ENCODE measurements around the gene GATD1.
A peak's percentile ranks its signal among the peaks of the same experiment; 100 is the strongest.

Gene GATD1

DNA sequence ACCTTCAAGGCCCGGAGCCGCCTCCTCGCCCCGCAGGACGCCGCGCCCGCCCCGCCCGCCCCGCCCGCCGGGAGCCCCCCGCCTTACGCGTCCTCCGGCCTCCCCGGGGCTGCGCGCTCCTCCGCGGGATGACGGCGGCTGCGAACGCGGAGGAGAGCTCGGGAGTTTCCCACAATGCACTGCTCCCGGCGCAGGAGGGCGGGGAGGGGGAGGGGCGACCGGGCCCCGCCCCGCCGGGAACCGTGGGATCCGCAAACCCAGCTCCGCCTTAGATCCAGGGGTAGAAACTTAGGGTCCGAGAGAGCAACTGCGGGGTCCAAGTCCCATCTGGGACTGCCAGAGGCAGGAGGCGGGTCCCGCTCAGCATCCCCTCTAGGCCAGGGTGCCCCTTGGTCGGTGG is 12.7 kb upstream of the GATD1 start, which contains the start of gene CEND1:
TSS of gene CEND1 (minus strand) at position 148 of the 400 bp plus-strand sequence. CDS start 1,514 bp downstream, outside the sequence.
- TF ChIP-seq, protein P1, sequence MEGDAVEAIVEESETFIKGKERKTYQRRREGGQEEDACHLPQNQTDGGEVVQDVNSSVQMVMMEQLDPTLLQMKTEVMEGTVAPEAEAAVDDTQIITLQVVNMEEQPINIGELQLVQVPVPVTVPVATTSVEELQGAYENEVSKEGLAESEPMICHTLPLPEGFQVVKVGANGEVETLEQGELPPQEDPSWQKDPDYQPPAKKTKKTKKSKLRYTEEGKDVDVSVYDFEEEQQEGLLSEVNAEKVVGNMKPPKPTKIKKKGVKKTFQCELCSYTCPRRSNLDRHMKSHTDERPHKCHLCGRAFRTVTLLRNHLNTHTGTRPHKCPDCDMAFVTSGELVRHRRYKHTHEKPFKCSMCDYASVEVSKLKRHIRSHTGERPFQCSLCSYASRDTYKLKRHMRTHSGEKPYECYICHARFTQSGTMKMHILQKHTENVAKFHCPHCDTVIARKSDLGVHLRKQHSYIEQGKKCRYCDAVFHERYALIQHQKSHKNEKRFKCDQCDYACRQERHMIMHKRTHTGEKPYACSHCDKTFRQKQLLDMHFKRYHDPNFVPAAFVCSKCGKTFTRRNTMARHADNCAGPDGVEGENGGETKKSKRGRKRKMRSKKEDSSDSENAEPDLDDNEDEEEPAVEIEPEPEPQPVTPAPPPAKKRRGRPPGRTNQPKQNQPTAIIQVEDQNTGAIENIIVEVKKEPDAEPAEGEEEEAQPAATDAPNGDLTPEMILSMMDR (conservative IDR thresholded peaks at IDR 0.05; ENCODE audit: low read depth, low read length) = no peak
- DNase-seq (ENCODE audit: low read depth) = no peak
- peak within 1 kb of the TSS; percentile 44 for H3K4me3 ChIP-seq (ENCODE audit: low read length)

DNA sequence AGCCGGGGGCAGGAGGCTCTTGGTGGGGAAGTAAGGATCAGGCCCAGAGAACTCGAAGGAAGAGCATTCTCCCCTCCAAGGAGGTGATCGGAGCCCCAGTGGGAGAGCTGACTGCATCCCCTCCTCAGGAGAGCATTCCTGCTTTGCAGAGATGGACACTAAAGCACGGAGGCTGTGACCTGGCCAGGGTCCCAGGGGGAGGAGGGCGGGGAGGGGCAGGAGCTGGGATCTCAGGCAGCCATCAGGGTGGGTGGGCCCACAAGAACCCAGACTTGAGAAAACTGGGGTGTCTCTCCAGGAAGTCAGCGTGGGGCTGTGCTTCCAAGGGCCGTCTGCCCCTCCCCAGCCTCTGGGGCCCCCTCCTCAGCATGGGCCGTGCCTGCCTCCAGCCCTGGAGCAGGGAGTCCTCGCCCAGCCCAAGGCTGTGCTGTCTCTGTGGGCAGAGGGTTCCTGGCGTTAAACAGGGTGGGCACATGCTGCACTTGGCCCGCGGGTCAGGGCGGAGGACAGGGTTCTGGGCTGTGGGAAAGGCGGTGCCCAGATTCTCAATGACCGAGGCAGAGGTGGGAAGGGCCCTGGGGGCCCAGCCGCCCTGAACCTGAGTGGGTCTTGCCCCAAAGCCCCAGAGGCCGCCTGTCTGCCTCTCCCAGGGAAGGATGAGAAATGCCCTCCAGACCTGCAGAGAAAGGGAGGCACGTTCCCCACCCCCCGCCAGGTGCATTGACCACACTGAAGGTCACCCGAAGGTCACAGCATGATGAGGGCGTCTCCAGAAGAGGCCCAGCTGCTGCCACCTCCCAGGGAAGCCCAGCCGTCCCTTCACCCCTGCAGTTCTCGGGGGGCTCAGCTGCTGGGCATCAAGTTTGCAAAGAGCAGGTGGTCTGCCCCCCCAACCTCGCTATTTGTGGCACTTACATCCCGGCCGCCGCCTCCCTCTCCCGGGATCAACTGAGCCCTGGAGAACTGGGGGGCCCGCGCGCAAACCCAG is 12.0 kb upstream of the GATD1 start:
- TF ChIP-seq, protein P1 (conservative IDR thresholded peaks at IDR 0.05; ENCODE audit: low read depth, low read length) = no peak
- no peak for DNase-seq (ENCODE audit: low read depth)
- H3K4me3 ChIP-seq (ENCODE audit: low read length) = peak overlapping the region; percentile 44

DNA sequence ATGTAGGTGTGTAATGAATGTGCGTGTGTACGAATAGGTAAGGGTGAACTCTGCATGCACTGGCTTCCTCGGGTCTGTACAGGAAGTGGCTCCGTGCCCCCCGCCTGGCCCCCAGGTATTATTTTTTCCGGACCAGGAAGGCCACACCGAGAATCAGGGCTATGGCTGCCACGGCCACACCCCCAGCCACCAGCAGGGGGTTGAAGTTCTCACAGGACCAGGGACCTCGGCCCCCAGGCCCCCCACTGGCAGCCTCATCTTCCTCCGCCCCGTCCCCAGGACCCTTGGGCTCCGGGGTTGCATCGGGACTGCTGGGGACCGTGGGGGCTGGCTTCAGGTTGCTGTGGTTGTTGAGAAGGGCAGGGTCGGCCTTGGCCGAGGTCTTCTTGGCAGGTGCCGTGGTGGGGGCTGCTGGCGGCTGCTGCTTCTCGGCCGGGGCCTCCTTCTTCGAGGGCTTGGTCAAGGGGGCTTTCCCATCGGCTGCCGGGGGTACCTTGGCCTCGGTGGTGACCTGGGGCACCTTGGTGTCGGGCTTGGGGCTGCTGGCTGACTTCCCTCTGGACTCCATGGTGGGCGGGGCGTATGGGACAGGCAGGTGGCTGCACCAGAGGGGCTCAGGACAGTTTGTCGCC is 10.8 kb upstream of the GATD1 start:
- no peak for DNase-seq (ENCODE audit: low read depth)
- no peak overlapping the region for H3K4me3 ChIP-seq (ENCODE audit: low read length)
- TF ChIP-seq, protein P1 (conservative IDR thresholded peaks at IDR 0.05; ENCODE audit: low read depth, low read length) = peak; percentile 4

DNA sequence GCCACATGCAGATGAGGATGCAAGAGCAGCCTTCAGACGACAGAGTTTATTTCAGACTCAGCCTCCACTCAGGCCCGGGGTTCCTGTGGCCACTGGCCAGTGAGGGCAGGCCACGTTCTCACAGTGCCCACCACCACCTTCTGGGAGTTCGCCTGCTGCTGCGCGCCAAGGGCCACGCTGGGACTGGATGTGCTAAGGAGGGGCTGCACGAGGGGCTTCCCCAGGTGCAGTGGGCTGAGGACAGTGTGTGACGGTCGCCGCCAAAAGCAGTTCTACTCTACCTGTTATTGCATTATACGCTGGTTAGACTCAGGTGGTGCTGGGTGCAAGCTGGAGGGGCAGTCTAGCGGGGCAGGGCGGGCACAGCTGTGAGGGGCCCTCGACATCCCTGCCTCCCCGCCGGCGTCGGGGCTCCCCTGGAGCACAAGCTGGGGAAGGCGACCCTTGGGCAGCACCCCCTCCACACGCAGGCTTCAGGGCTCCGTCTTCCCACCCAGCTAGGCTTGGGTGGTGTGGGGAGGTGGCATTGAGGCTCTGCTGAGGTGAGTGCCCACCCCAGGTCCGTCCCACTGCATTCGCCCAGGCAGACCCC is 9.9 kb upstream of the GATD1 start:
- no peak for DNase-seq (ENCODE audit: low read depth)
- TF ChIP-seq, protein P1 (conservative IDR thresholded peaks at IDR 0.05; ENCODE audit: low read depth, low read length) = no peak
- no peak overlapping the region for H3K4me3 ChIP-seq (ENCODE audit: low read length)

DNA sequence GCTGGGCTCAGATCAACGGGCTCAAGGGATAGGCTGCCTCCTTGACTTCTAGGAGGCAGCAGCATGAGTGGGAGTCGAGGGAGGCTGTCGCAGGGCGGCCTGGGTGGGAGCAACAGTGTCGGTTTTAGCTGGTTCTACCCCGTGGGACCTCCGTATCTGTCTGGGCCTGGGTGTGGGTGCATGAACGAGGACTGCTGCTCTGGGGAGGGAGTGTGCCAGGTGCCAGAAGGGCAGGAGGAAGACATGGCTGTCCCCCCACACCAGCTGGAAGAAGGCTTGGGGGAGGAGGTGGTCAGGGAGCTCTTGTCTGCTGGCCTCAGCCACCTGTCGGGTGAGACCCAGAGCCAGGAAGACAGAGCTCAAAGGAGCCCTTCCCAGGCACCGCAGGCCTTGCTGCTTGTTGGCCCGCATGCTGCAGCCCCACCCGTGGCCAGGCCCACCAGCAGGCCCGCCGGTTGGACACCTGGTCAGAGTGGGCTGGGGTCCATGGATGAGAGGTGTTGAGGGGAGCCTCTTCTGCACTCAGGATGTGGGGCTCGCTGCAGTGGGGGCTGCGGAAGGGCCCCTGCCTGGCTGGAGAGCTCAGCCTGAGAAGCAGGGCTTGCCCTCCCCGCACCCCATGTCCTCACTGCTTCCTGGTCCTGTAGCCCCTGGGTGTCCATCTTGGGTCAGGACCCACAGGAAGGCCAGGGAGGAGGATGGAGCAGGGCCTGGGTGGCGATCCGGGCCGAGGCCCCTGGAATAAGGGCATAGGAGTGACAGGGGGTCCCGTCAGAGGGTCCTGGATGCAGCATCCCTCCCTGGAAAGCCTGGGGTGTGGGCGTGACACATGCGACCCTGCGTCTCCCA is 9.2 kb upstream of the GATD1 start:
- DNase-seq (ENCODE audit: low read depth) = no peak
- TF ChIP-seq, protein P1 (conservative IDR thresholded peaks at IDR 0.05; ENCODE audit: low read depth, low read length) = no peak
- H3K4me3 ChIP-seq (ENCODE audit: low read length) = no peak overlapping the region

DNA sequence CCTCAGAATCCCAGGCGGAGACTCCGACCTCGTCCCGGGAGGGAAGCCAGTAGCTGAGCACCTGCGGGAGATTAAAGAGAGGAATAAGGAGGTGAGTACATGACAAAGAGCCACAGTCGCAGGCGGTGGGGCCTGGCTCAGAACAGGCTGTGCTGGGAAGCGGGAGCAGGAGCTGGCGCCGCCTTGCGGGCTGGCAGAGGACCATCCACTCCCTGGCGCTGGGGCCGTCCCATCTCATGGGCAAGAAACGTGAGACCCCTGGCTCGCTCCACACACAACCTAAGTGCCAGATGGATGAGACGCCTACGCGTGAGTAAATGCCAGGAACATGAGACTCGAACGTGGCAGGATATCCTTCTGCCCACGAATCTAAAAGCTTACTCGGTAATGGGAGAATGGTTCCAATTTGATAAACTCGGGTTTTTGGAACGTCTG is 6.3 kb upstream of the GATD1 start:
- no peak overlapping the region for H3K4me3 ChIP-seq (ENCODE audit: low read length)
- TF ChIP-seq, protein P1 (conservative IDR thresholded peaks at IDR 0.05; ENCODE audit: low read depth, low read length) = peak; percentile 93
- peak; percentile 62 for DNase-seq (ENCODE audit: low read depth)
